Erythroblast (primary cell): Measurements from ENCODE around the gene SIDT2.
"Not testable (repeated sequence)": the region's sequence is repeated elsewhere in the genome, so short reads cannot be mapped to it uniquely, and the experiment has no call there.

Source experiments
- DNase-seq, 2 experiments: peaks; one replicate each; lab custom pipeline; 2025; lab: John Stamatoyannopoulos, UW
- GATA1 ChIP-seq: IDR thresholded peaks from 2 replicates; pipeline ENCODE4 v1.6.1; 2011; ENCODE audit warnings: low read depth, mild to moderate bottlenecking, control low read depth, low read length, moderate library complexity
- POLR2A ChIP-seq: IDR thresholded peaks from 2 replicates; pipeline ENCODE4 v1.6.1; 2011; ENCODE audit warnings: mild to moderate bottlenecking, low read length

The SIDT2 gene

GRCh38 chr11:117178210-117179034 lies at the start of gene SIDT2:
SIDT2 (plus strand) TSS chr11:117178743; CDS start chr11:117179264, 521 bp downstream.
- peak; percentile 89 to 93 for DNase-seq

GRCh38 chr11:117130396-117130795 lies 48.1 kb upstream of the SIDT2 start:
- DNase-seq = not testable (repeated sequence)

More at GRCh38 chr11:117178210-117179034, at the start of gene SIDT2:
- TF ChIP-seq GATA1 = no peak
- peak; percentile 82 for TF ChIP-seq POLR2A

- no peak for TF ChIP-seq POLR2A
- no peak for TF ChIP-seq GATA1
- DNase-seq = no peak
Measured at GRCh38 chr11:117130879-117131278, 47.7 kb upstream of the SIDT2 start.

GRCh38 chr11:117134431-117134830 lies 44.1 kb upstream of the SIDT2 start:
- no peak for DNase-seq
- TF ChIP-seq POLR2A (no peak), GATA1 (no peak)

- peak in 1 of 2 experiments; percentile 21 for DNase-seq
Measured at GRCh38 chr11:117134979-117135378, 43.6 kb upstream of the SIDT2 start.

- not testable (repeated sequence) for DNase-seq
Measured at GRCh38 chr11:117137223-117138086, 41.1 kb upstream of the SIDT2 start.

GRCh38 chr11:117143390-117143789 lies 35.2 kb upstream of the SIDT2 start:
- TF ChIP-seq GATA1 = no peak
- TF ChIP-seq POLR2A = no peak
- peak; percentile 48 to 57 for DNase-seq

- TF ChIP-seq POLR2A = peak; percentile 83
- no peak for TF ChIP-seq GATA1
- peak; percentile 93 to 95 for DNase-seq
Measured at GRCh38 chr11:117143871-117144476, 34.6 kb upstream of the SIDT2 start, which contains the start of gene PAFAH1B2. PAFAH1B2 (plus strand) TSS chr11:117144287; CDS start chr11:117152448, 8,161 bp downstream.

GRCh38 chr11:117144477-117145392 lies 33.8 kb upstream of the SIDT2 start:
- peak; percentile 77 to 83 for DNase-seq
- TF ChIP-seq POLR2A = no peak
- no peak for TF ChIP-seq GATA1

GRCh38 chr11:117145393-117145761 lies 33.2 kb upstream of the SIDT2 start:
- no peak for TF ChIP-seq GATA1
- no peak for TF ChIP-seq POLR2A
- DNase-seq = peak; percentile 59 to 66

- DNase-seq = no peak
- TF ChIP-seq POLR2A (no peak), GATA1 (no peak)
Measured at GRCh38 chr11:117146521-117146920, 32.0 kb upstream of the SIDT2 start.

- no peak for DNase-seq
- TF ChIP-seq GATA1 = no peak
- TF ChIP-seq POLR2A = no peak
Measured at GRCh38 chr11:117152066-117152465, 26.5 kb upstream of the SIDT2 start.

- DNase-seq = no peak
- TF ChIP-seq POLR2A (no peak), GATA1 (no peak)
Measured at GRCh38 chr11:117154468-117154867, 24.1 kb upstream of the SIDT2 start.
